ENCODE measurements around the gene ADAMTS12. TPM values are rescaled to one million over a fixed set of nuclear protein-coding genes. Genes with fewer than 3 reads are reported as not detected.

Gene ADAMTS12
- total and polyA plus RNA-seq, 4 donors, result 0.49 to 6.4 (median 2.3) TPM

DNA sequence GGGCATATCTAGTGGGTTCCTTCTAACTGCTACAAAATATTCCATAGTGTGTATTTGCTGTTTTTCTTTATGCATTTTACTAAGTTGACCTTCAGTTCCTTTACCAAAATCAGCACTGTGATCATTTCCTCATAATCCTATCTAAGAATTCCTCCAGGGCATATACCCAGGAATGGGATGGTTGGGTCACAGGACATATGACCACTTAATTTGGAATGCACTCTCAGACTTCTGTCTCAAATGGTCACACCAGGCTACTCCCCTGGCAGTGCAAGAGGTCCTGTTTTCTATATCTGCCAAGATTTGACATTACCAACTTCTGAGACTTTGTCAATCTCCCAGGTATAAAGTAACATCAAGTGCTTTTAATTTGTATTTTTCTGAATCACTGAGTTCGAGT, 63.9 kb downstream of the ADAMTS12 start:
- peaks cover 0 to 10% (median 0%) of the 10 kb centered on the region in 4 donors for H3K27me3 ChIP-seq (ENCODE audit: control insufficient read depth in 4 of 4, insufficient read depth in 4 of 4, low read length in 3 of 4)
- TF ChIP-seq GABPA (IDR thresholded peaks at IDR 0.05 in 1 of 2, conservative IDR thresholded peaks at IDR 0.05 in 1 of 2) (no peak), YY1 (IDR thresholded peaks at IDR 0.05) (no peak), FOXA1 (IDR thresholded peaks at IDR 0.05) (no peak), NR2F2 (IDR thresholded peaks at IDR 0.05) (no peak), TAF1 (conservative IDR thresholded peaks at IDR 0.05) (no peak), HNF4A (conservative IDR thresholded peaks at IDR 0.05) (no peak), SP1 (IDR thresholded peaks at IDR 0.05) (no peak), RXRA (IDR thresholded peaks at IDR 0.05) (no peak), FOXA2 (IDR thresholded peaks at IDR 0.05) (no peak), EGR1 (IDR thresholded peaks at IDR 0.05; ENCODE audit: low read depth in 2 of 2) (no peak), HNF4G (IDR thresholded peaks at IDR 0.05) (no peak), JUND (IDR thresholded peaks at IDR 0.05) (no peak), RAD21 (IDR thresholded peaks at IDR 0.05) (no peak)
- TF ChIP-seq, protein P1, sequence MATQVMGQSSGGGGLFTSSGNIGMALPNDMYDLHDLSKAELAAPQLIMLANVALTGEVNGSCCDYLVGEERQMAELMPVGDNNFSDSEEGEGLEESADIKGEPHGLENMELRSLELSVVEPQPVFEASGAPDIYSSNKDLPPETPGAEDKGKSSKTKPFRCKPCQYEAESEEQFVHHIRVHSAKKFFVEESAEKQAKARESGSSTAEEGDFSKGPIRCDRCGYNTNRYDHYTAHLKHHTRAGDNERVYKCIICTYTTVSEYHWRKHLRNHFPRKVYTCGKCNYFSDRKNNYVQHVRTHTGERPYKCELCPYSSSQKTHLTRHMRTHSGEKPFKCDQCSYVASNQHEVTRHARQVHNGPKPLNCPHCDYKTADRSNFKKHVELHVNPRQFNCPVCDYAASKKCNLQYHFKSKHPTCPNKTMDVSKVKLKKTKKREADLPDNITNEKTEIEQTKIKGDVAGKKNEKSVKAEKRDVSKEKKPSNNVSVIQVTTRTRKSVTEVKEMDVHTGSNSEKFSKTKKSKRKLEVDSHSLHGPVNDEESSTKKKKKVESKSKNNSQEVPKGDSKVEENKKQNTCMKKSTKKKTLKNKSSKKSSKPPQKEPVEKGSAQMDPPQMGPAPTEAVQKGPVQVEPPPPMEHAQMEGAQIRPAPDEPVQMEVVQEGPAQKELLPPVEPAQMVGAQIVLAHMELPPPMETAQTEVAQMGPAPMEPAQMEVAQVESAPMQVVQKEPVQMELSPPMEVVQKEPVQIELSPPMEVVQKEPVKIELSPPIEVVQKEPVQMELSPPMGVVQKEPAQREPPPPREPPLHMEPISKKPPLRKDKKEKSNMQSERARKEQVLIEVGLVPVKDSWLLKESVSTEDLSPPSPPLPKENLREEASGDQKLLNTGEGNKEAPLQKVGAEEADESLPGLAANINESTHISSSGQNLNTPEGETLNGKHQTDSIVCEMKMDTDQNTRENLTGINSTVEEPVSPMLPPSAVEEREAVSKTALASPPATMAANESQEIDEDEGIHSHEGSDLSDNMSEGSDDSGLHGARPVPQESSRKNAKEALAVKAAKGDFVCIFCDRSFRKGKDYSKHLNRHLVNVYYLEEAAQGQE (IDR thresholded peaks at IDR 0.05), result no peak
- TF ChIP-seq, protein P2, sequence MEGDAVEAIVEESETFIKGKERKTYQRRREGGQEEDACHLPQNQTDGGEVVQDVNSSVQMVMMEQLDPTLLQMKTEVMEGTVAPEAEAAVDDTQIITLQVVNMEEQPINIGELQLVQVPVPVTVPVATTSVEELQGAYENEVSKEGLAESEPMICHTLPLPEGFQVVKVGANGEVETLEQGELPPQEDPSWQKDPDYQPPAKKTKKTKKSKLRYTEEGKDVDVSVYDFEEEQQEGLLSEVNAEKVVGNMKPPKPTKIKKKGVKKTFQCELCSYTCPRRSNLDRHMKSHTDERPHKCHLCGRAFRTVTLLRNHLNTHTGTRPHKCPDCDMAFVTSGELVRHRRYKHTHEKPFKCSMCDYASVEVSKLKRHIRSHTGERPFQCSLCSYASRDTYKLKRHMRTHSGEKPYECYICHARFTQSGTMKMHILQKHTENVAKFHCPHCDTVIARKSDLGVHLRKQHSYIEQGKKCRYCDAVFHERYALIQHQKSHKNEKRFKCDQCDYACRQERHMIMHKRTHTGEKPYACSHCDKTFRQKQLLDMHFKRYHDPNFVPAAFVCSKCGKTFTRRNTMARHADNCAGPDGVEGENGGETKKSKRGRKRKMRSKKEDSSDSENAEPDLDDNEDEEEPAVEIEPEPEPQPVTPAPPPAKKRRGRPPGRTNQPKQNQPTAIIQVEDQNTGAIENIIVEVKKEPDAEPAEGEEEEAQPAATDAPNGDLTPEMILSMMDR (IDR thresholded peaks at IDR 0.05; ENCODE audit: low read depth, low read length, missing input control), result no peak
- TF ChIP-seq, protein P3, sequence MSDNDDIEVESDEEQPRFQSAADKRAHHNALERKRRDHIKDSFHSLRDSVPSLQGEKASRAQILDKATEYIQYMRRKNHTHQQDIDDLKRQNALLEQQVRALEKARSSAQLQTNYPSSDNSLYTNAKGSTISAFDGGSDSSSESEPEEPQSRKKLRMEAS (IDR thresholded peaks at IDR 0.05), result no peak
- TF ChIP-seq, protein P4, sequence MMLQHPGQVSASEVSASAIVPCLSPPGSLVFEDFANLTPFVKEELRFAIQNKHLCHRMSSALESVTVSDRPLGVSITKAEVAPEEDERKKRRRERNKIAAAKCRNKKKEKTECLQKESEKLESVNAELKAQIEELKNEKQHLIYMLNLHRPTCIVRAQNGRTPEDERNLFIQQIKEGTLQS (IDR thresholded peaks at IDR 0.05), result no peak
- TF ChIP-seq, protein P5, sequence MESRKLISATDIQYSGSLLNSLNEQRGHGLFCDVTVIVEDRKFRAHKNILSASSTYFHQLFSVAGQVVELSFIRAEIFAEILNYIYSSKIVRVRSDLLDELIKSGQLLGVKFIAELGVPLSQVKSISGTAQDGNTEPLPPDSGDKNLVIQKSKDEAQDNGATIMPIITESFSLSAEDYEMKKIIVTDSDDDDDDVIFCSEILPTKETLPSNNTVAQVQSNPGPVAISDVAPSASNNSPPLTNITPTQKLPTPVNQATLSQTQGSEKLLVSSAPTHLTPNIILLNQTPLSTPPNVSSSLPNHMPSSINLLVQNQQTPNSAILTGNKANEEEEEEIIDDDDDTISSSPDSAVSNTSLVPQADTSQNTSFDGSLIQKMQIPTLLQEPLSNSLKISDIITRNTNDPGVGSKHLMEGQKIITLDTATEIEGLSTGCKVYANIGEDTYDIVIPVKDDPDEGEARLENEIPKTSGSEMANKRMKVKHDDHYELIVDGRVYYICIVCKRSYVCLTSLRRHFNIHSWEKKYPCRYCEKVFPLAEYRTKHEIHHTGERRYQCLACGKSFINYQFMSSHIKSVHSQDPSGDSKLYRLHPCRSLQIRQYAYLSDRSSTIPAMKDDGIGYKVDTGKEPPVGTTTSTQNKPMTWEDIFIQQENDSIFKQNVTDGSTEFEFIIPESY (IDR thresholded peaks at IDR 0.05), result no peak
- no peaks in the 10 kb centered on the region for H3K4me1 ChIP-seq (ENCODE audit: control insufficient read depth in 4 of 4, insufficient read depth in 4 of 4, low read length in 3 of 4)
- H3K36me3 ChIP-seq (ENCODE audit: control insufficient read depth in 4 of 4, insufficient read depth in 3 of 4, low read depth in 1 of 4, low read length in 3 of 4), result no peaks in the 10 kb centered on the region
- DNase-seq (ENCODE audit: low spot score), result no peak
- no peaks in the 10 kb centered on the region for H3K9me3 ChIP-seq (ENCODE audit: control insufficient read depth in 4 of 4, low read length in 3 of 4)
- H3K27ac ChIP-seq (ENCODE audit: low read depth in 1 of 2, low read length in 2 of 2), result no peak overlapping the region
- H3K4me3 ChIP-seq (ENCODE audit: low read depth in 1 of 3, low read length in 3 of 3), result no peak overlapping the region
- 73% methylated on average over 1 of the region's 1 CpG for WGBS
- no peak overlapping the region for H3K9ac ChIP-seq (ENCODE audit: low read depth in 1 of 2, low read length in 2 of 2)

Measured in liver (tissue), 9 donors.